Right lobe of liver (tissue), 4 donors: ENCODE measurements around the gene PPP1R13L.

Experiments
- POLR2A ChIP-seq: fragments of 450-650 bp; IDR thresholded peaks from one replicate; pipeline ENCODE4 v1.6.1; 2017; ENCODE audit warnings: antibody characterized with exemption, mild to moderate bottlenecking
- TF ChIP-seq, protein P1 (sequence below), 4 donors: fragments of 200-600 bp in 3 of 4; fragments of 450-650 bp in 1 of 4; IDR thresholded peaks; one replicate each; pipeline versions ENCODE4 v1.5.1 to v1.8.0; 2016 to 2022; ENCODE audit warnings: antibody characterized with exemption in 4 of 4, mild to moderate bottlenecking in 2 of 4
- donor health status: DM: no; HTN: no; CAD: no.
- donor health status: DM: no; HTN: no; CAD: no.
- donor health status: DM: no; HTN: yes; CAD: no.

DNA sequence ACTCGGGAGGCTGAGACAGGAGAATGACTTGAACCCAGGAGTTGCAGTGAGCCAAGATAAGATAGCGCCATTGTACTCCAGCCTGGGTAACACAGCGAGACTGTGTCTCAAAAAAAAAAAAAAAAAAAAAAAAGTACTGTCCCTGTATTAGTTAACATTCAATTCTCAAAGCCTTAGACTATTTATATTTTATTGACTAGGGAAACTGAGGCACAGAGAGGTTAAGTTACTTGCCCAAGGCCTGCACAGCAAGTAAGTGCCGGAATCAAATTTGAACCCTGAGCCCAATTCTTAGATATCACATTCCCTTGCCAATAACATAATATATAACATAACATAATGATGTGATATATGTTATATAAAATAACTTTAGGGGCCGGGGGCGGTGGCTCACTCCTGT is 65.2 kb downstream of the PPP1R13L start:
- TF ChIP-seq, protein P1, sequence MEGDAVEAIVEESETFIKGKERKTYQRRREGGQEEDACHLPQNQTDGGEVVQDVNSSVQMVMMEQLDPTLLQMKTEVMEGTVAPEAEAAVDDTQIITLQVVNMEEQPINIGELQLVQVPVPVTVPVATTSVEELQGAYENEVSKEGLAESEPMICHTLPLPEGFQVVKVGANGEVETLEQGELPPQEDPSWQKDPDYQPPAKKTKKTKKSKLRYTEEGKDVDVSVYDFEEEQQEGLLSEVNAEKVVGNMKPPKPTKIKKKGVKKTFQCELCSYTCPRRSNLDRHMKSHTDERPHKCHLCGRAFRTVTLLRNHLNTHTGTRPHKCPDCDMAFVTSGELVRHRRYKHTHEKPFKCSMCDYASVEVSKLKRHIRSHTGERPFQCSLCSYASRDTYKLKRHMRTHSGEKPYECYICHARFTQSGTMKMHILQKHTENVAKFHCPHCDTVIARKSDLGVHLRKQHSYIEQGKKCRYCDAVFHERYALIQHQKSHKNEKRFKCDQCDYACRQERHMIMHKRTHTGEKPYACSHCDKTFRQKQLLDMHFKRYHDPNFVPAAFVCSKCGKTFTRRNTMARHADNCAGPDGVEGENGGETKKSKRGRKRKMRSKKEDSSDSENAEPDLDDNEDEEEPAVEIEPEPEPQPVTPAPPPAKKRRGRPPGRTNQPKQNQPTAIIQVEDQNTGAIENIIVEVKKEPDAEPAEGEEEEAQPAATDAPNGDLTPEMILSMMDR (IDR thresholded peaks at IDR 0.05): no peak
- no peak for TF ChIP-seq POLR2A
